ENCODE results near the gene NCAM2. TPM values are rescaled to one million over a fixed set of nuclear protein-coding genes. Genes with fewer than 3 reads are reported as not detected.

NCAM2 gene
- total RNA-seq, 1 experiment from 2014 or later, result not detected

DNA sequence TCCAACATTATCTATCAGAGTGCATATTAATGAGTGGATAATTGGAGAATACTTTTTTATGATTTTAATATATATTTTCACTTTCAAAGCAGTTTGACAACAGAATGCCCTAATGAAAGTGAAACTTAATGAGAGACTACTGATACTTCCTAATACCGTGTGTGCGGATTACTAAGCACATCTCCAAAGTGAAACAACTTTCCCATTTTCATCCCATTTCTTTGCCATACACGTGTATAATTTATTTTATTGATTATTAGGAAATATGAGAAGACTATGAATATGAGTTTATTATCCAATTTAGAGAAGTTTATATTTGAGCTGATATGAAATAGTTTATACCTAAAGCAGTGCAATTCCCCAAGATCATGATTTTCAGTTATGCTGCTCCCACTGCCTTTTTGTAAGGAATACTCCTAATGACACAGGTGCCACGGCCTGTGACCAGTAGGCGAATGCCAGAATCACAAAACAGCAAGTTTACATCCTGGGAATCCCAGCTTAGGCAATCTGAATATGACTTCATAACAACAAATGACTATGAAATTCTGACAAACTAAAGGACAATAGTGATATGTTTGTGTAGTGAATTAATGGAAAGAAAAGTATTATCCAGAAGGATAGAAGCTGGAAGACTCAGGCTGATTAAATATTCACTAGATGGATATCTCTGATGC, 202.9 kb downstream of the NCAM2 start:
- peak overlapping the region; percentile 86 for H3K27ac Mint-ChIP-seq (ENCODE audit: low read depth, unreplicated experiment)
- intact Hi-C loops (cut with micrococcal nuclease), result no loop called here
- TF ChIP-seq, protein P1, sequence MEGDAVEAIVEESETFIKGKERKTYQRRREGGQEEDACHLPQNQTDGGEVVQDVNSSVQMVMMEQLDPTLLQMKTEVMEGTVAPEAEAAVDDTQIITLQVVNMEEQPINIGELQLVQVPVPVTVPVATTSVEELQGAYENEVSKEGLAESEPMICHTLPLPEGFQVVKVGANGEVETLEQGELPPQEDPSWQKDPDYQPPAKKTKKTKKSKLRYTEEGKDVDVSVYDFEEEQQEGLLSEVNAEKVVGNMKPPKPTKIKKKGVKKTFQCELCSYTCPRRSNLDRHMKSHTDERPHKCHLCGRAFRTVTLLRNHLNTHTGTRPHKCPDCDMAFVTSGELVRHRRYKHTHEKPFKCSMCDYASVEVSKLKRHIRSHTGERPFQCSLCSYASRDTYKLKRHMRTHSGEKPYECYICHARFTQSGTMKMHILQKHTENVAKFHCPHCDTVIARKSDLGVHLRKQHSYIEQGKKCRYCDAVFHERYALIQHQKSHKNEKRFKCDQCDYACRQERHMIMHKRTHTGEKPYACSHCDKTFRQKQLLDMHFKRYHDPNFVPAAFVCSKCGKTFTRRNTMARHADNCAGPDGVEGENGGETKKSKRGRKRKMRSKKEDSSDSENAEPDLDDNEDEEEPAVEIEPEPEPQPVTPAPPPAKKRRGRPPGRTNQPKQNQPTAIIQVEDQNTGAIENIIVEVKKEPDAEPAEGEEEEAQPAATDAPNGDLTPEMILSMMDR (IDR thresholded peaks at IDR 0.05; ENCODE audit: unreplicated experiment), result no peak
- no peaks in the 10 kb centered on the region for H3K36me3 Mint-ChIP-seq (ENCODE audit: insufficient read depth, unreplicated experiment)
- peak overlapping the region; percentile 52 for H3K4me3 Mint-ChIP-seq (ENCODE audit: unreplicated experiment)
- no peaks in the 10 kb centered on the region for H3K27me3 Mint-ChIP-seq (ENCODE audit: insufficient read depth, unreplicated experiment)
- peak; percentile 26 for DNase-seq (ENCODE audit: unreplicated experiment)
- H3K4me1 Mint-ChIP-seq (ENCODE audit: insufficient read depth, unreplicated experiment), result peaks cover 11% of the 10 kb centered on the region
- CTCF ChIA-PET, result interaction anchor here (0.7 to 1.0 kb wide), 2 partner anchors 202 to 1572 kb away, joined by 3 read pairs; no protein-coding TSS in a partner anchor
- peaks cover 6% of the 10 kb centered on the region for H3K9me3 Mint-ChIP-seq (ENCODE audit: unreplicated experiment)
- BruUV-seq (replicated peaks), result no TSS peak
- POLR2A ChIA-PET, result interaction anchor here (0.7 to 1.3 kb wide), 2 partner anchors 10 to 15 kb away, joined by 4 to 7 read pairs; no protein-coding TSS in a partner anchor

DNA sequence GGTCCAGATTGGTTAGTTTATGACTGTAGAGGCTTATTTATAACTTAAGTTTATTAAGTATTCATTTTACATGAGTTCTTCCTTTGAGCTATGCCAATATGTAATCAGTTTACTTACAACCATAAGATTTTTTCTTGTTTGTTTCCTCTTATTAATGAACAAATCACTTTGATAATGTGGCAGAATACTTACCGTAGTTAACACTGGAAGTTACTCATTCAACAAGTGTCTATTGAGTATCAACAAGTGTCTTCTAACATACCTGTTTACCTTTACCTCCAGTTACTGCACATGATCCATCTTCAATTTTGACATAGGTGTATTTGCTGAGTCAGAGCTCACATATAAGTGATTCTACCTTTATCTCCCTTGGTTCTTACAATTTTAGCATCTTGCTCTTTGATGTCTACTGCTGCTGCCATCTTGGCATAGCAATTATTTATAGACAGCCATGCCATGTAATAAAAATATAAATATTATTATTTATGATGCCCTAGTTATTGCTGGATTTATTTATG, 205.7 kb downstream of the NCAM2 start:
- no peak overlapping the region for H3K4me3 Mint-ChIP-seq (ENCODE audit: unreplicated experiment)
- intact Hi-C loops (cut with micrococcal nuclease), result no loop called here
- TF ChIP-seq, protein P1 (IDR thresholded peaks at IDR 0.05; ENCODE audit: unreplicated experiment), result no peak
- no peak overlapping the region for H3K27ac Mint-ChIP-seq (ENCODE audit: low read depth, unreplicated experiment)
- BruUV-seq (replicated peaks), result no TSS peak
- no peaks in the 10 kb centered on the region for H3K36me3 Mint-ChIP-seq (ENCODE audit: insufficient read depth, unreplicated experiment)
- POLR2A ChIA-PET, result no interaction called here
- CTCF ChIA-PET, result no interaction called here
- no peaks in the 10 kb centered on the region for H3K27me3 Mint-ChIP-seq (ENCODE audit: insufficient read depth, unreplicated experiment)
- DNase-seq (ENCODE audit: unreplicated experiment), result no peak
- H3K4me1 Mint-ChIP-seq (ENCODE audit: insufficient read depth, unreplicated experiment), result peaks cover 11% of the 10 kb centered on the region
- no peaks in the 10 kb centered on the region for H3K9me3 Mint-ChIP-seq (ENCODE audit: unreplicated experiment)

- ChIA-PET POLR2A (no interaction called here), CTCF (no interaction called here)
- Mint-ChIP-seq H3K4me3 (ENCODE audit: unreplicated experiment) (no peak overlapping the region), H3K27ac (ENCODE audit: low read depth, unreplicated experiment) (no peak overlapping the region), H3K36me3 (ENCODE audit: insufficient read depth, unreplicated experiment) (no peaks in the 10 kb centered on the region), H3K9me3 (ENCODE audit: unreplicated experiment) (no peaks in the 10 kb centered on the region), H3K4me1 (ENCODE audit: insufficient read depth, unreplicated experiment) (peaks cover 7% of the 10 kb centered on the region), H3K27me3 (ENCODE audit: insufficient read depth, unreplicated experiment) (no peaks in the 10 kb centered on the region)
- no peak for DNase-seq (ENCODE audit: unreplicated experiment)
- intact Hi-C loops (cut with micrococcal nuclease), result no loop called here
- TF ChIP-seq, protein P1 (IDR thresholded peaks at IDR 0.05; ENCODE audit: unreplicated experiment), result no peak
- BruUV-seq (replicated peaks), result no TSS peak
These were observed 206.3 kb downstream of the NCAM2 start for GRCh38 chr21:21204366-21204996.

- H3K36me3 Mint-ChIP-seq (ENCODE audit: insufficient read depth, unreplicated experiment), result no peaks in the 10 kb centered on the region
- ChIA-PET CTCF (no interaction called here), POLR2A (no interaction called here)
- H3K9me3 Mint-ChIP-seq (ENCODE audit: unreplicated experiment), result no peaks in the 10 kb centered on the region
- no peak overlapping the region for H3K4me3 Mint-ChIP-seq (ENCODE audit: unreplicated experiment)
- intact Hi-C loops (cut with micrococcal nuclease), result no loop called here
- TF ChIP-seq, protein P1 (IDR thresholded peaks at IDR 0.05; ENCODE audit: unreplicated experiment), result no peak
- no peaks in the 10 kb centered on the region for H3K4me1 Mint-ChIP-seq (ENCODE audit: insufficient read depth, unreplicated experiment)
- BruUV-seq (replicated peaks), result no TSS peak
- no peak for DNase-seq (ENCODE audit: unreplicated experiment)
- H3K27ac Mint-ChIP-seq (ENCODE audit: low read depth, unreplicated experiment), result no peak overlapping the region
- no peaks in the 10 kb centered on the region for H3K27me3 Mint-ChIP-seq (ENCODE audit: insufficient read depth, unreplicated experiment)
These were observed 207.4 kb downstream of the NCAM2 start for GRCh38 chr21:21205604-21206003.
